ENCODE data around the gene LCN12.

Gene LCN12

GRCh38 chr9:136974817-136975535 is 22.9 kb downstream of the LCN12 start:
- DNase-seq, result no peak

- DNase-seq, result no peak
Observed at GRCh38 chr9:136975644-136976043, 23.6 kb downstream of the LCN12 start.

GRCh38 chr9:136977223-136977622 is 25.1 kb downstream of the LCN12 start, which contains the start of gene PTGDS:
PTGDS (plus strand) TSS chr9:136977504; CDS start chr9:136977579, 75 bp downstream.
- DNase-seq, result no peak

GRCh38 chr9:136977649-136978072 is 25.6 kb downstream of the LCN12 start:
- DNase-seq, result no peak

GRCh38 chr9:136978073-136978864 is 26.2 kb downstream of the LCN12 start:
- DNase-seq, result no peak

- DNase-seq, result no peak
Observed at GRCh38 chr9:136978865-136979544, 26.9 kb downstream of the LCN12 start.

- DNase-seq, result no peak
Observed at GRCh38 chr9:136979769-136980587, 27.9 kb downstream of the LCN12 start.

GRCh38 chr9:136980669-136981478 is 28.8 kb downstream of the LCN12 start:
- no peak for DNase-seq

- no peak for DNase-seq
Observed at GRCh38 chr9:136981588-136982231, 29.6 kb downstream of the LCN12 start.

GRCh38 chr9:136982232-136983051 is 30.4 kb downstream of the LCN12 start, which contains the start of gene LCNL1:
LCNL1 (plus strand) TSS chr9:136982993; CDS start chr9:136983587, 594 bp downstream.
- no peak for DNase-seq

- DNase-seq, result no peak
Observed at GRCh38 chr9:136983167-136983566, 31.1 kb downstream of the LCN12 start.

GRCh38 chr9:136983656-136984314 is 31.7 kb downstream of the LCN12 start:
- no peak for DNase-seq

GRCh38 chr9:136984464-136985026 is 32.5 kb downstream of the LCN12 start:
- DNase-seq, result no peak

GRCh38 chr9:136985027-136985602 is 33.0 kb downstream of the LCN12 start:
- no peak for DNase-seq

GRCh38 chr9:136985853-136986252 is 33.8 kb downstream of the LCN12 start:
- DNase-seq, result no peak

GRCh38 chr9:136988872-136989271 is 36.8 kb downstream of the LCN12 start:
- DNase-seq, result no peak

- DNase-seq, result no peak
Observed at GRCh38 chr9:136990242-136990911, 38.3 kb downstream of the LCN12 start.
